ENCODE data around the gene GPR89B. TPM values are rescaled to one million over a fixed set of nuclear protein-coding genes. Genes with fewer than 3 reads are reported as not detected.
"Not testable (repeated sequence)": the region's sequence is repeated elsewhere in the genome, so short reads cannot be mapped to it uniquely, and the experiment has no call there.

The GPR89B gene
- total and polyA plus RNA-seq, 9 of the 15 experiments (the other 6 are each of a cell fraction or from before 2014, with no cell fraction given), result 9.3 to 39.3 (median 19.6) TPM

GRCh38 chr1:148038462-148039333 lies 110.5 kb downstream of the GPR89B start (continued):
- TF ChIP-seq KDM5B (IDR thresholded peaks at IDR 0.05; ENCODE audit: insufficient replicate concordance, low read depth, low read length) (peak; percentile 91), HEY1 (CRISPR knock-in tag; IDR thresholded peaks at IDR 0.05; ENCODE audit: borderline replicate concordance) (peak; percentile 90), KDM1A (IDR thresholded peaks at IDR 0.05) (peak in 1 of 2 experiments; percentile 19; a peak in 1 of 4 replicates), ZNF444 (CRISPR knock-in tag; IDR thresholded peaks at IDR 0.05) (peak; percentile 67; the same call in 1 of the 2 replicates), HCFC1 (IDR thresholded peaks at IDR 0.05; ENCODE audit: low read depth, low read length) (peak; percentile 68), RNF219 (CRISPR knock-in tag; IDR thresholded peaks at IDR 0.05) (peak; percentile 49; the same call in 1 of the 2 replicates), KLF13 (tag; IDR thresholded peaks at IDR 0.05; ENCODE audit: borderline replicate concordance, low read depth) (0 out of 2 replicates have a peak, but pooled peaks have one; percentile 42), TEAD4 (IDR thresholded peaks at IDR 0.05; ENCODE audit: low read length) (peak; percentile 81), ZNF695 (CRISPR knock-in tag; IDR thresholded peaks at IDR 0.05) (peak; percentile 82; the same call in 1 of the 2 replicates), MEF2D (tag; conservative IDR thresholded peaks at IDR 0.05; ENCODE audit: low read depth) (0 out of 2 replicates have a peak, but pooled peaks have one; percentile 28), BRD9 (IDR thresholded peaks at IDR 0.05; ENCODE audit: low read depth, partially characterized antibody) (peak; percentile 57), MBD2 (IDR thresholded peaks at IDR 0.05; ENCODE audit: borderline replicate concordance, low read depth) (peak; percentile 89), MTA3 (IDR thresholded peaks at IDR 0.05; ENCODE audit: borderline replicate concordance) (peak; percentile 84), VEZF1 (CRISPR knock-in tag; IDR thresholded peaks at IDR 0.05) (peak; percentile 50), NFIC (IDR thresholded peaks at IDR 0.05) (peak; percentile 83), HMG20B (CRISPR knock-in tag; IDR thresholded peaks at IDR 0.05) (peak; percentile 86), ZFP1 (CRISPR knock-in tag; IDR thresholded peaks at IDR 0.05) (0 out of 2 replicates have a peak, but pooled peaks have one; percentile 36), ELK3 (CRISPR knock-in tag; IDR thresholded peaks at IDR 0.05) (peak; percentile 89), MAFF (IDR thresholded peaks at IDR 0.05; ENCODE audit: low read length) (peak; percentile 48; the same call in 1 of the 2 replicates), JUND (IDR thresholded peaks at IDR 0.05; ENCODE audit: borderline replicate concordance, low read depth, low read length) (peak; percentile 63), ZNF77 (CRISPR knock-in tag; IDR thresholded peaks at IDR 0.05) (0 out of 2 replicates have a peak, but pooled peaks have one; percentile 77), TCF7 (IDR thresholded peaks at IDR 0.05; ENCODE audit: borderline replicate concordance) (peak; percentile 62; the same call in 1 of the 2 replicates)
- not testable (repeated sequence) for TF ChIP-seq TEAD4 (CRISPR knock-in tag; IDR thresholded peaks at IDR 0.05; ENCODE audit: borderline replicate concordance); JUND (tag; IDR thresholded peaks at IDR 0.05; ENCODE audit: borderline replicate concordance, low read depth, low read length)

Data from K562 (cell line).